GM21390 (cell line): ENCODE measurements around the gene MGAT4C.
"Not testable (repeated sequence)": the region's sequence is repeated elsewhere in the genome, so short reads cannot be mapped to it uniquely, and the experiment has no call there.

Experiments
- ATAC-seq: cut with Tn5 transposase; IDR thresholded peaks from one replicate; pipeline ENCODE4 v1.9.1; 2021; ENCODE audit not compliant: unreplicated experiment

Gene MGAT4C

DNA sequence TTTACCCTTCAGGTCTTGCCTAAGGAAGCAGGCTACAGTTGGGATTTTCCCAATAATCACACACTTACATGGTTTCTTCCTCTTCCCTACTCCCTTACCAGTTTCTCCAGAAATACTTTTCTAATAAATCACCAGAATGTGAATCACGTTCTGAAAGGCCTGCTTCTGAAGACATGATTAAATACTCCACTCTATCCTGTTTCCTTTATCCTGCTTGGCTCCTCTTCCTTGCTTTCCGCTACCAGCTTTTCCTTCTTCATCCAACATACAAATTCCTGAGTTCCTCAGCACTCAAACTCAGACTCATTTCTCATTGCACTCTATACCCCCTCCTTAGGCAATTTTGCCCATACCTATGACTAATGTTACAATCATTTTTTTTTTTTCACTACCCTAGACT is 118.3 kb downstream of the MGAT4C start:
- ATAC-seq = no peak

DNA sequence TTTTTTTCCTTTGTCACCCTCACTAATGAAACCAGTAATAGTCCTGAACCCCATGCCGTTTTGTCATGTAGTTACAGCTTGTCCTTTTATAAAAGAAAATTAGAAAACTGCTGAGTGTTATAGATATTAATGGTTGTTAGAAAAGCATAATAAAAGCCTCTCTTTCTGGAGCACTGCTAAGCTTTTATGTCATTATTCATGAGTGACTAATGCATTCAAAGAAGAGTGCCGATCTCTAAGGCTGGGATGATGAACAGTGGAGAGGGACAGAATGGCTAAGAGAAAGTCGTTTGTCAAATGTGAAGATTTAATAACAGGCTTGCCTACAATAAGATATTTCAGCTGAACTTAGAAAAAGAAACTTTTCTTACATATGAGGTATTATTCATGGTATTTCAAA is 121.6 kb downstream of the MGAT4C start:
- ATAC-seq = no peak

DNA sequence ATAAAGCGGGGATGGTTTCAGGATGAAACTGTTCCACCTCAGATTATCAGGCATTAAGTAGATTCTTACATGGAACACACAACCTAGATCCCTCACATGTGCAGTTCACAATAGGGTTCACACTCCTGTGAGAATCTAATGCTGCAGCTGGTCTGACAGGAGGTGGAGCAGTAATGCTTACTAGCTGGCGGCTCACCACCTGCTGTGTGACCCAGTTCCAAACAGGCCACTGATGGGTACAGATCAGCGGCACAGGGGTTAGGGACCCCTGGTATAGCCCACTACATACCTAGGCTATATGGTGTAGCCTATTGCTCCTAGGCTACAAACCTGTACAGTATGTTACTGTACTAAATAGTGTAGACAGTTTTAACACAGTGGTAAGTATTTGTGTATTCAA is 129.3 kb downstream of the MGAT4C start:
- ATAC-seq = not testable (repeated sequence)

DNA sequence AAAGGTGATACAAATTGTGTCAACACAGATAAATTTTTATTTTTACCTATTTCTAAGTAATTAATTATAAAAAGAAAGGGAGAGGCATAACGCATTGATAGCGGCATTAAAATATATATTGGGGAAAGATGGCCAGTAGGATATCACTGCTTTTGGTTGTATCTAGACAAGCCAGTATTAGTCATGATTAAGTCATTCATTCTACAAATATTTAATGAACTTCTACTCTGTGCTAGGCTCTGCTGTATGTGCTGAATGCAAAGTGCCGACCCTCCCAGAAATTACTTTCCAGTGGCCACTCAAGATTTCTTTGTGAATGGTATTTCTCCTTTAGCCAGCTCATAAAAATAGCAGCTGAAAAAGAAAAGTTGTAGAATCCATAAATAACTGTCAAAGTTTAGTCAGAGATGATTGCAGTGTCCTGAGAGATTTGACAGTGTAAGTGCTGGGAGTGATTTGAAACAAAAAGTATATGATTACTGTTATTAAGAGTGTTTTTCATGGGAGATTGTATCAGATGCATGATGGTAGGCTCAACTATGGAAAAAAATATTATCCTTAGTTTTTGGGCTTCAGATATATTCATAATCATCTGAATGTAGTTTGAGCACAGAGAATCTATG is 133.2 kb downstream of the MGAT4C start:
- ATAC-seq = no peak

DNA sequence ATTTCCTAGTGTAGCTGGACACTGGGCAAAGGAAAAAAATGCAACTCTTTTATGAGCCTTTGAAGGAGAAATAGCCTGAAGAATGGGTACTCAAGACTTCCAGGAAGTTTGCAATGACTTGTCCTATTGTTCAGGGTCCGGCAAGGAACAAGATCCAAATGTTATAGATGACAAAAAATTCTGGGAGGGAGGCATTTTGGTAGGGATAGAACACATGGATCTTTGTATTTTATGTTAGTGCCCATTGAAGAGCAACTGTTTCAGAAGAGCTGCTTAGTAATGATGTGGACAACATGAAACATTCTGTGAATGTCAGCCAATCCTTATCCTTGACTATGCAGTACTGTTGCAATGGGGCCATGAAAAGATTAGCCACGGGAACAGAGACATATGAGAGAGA is 138.0 kb downstream of the MGAT4C start:
- no peak for ATAC-seq

DNA sequence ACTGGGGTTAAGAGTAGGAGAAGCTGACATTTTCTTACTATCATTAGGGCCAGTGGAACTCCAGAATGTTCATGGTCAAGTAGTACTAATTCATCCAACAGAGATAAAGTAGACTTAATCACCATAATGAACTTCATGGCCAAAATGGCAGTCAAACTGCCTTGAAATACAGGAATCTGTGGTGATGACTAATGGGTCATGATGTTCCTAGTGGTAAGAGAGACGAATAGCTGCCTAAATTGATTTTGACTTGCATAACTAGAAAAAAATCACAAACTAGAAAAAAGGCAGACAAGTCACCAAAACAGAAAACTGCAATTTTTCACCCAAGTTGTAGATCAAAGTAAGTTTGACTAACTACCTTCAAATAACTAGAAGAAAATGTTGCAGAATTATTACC is 138.5 kb downstream of the MGAT4C start:
- no peak for ATAC-seq

DNA sequence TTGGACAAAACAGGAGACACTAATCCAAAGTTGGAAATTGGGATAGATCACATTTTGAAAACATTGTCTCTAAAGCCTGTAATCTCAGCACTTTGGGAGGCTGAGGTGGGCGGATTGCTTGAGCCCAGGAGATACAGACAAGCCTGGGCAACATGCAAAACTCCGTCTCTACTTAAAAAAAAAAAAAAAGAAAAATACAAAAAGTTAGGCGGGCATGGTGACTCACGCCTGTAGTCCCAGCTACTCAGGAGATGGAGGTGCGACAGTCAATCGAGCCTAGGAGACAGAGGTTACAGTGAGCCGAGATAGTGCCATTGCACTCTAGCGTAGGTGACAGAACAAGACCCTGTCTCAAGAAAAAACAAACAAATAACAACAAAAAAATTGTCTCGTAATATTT is 152.1 kb downstream of the MGAT4C start:
- ATAC-seq = no peak

DNA sequence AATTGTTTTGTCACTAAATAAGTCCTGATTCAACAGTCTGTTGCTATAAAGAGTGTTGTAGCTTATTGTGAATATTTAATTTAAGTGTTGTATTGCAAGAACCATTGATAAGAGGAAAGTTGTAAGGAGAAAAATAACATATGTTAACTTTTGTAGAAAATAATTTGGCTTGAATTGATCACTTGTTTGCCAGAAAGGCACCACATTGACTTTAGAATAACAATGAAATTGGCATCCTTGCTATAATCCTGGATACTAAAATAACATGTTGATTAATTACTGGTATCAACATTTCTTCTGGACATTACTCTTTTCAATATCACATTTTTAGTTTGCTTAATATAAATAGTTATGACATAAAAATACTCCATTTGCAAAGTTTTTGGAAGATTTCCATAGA is 159.0 kb downstream of the MGAT4C start:
- no peak for ATAC-seq

DNA sequence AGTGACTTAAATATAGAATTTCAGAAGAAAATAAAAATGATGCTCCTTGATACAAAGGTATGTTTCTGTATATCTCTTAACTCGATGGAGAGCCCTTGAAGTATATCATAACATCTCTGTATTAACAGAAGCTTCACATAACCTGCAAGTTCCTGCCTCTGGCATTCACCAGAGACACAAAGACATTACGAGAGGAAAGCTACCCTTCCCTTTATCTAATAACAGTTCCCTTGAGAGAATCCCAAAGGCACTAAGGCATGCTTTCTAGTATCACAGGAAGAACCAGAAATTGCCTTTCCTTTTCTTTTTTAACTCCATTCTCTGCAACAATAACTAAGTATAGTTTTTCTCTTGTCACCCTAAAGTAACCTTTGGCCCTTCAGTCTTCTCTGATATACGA is 164.5 kb downstream of the MGAT4C start:
- ATAC-seq = no peak

DNA sequence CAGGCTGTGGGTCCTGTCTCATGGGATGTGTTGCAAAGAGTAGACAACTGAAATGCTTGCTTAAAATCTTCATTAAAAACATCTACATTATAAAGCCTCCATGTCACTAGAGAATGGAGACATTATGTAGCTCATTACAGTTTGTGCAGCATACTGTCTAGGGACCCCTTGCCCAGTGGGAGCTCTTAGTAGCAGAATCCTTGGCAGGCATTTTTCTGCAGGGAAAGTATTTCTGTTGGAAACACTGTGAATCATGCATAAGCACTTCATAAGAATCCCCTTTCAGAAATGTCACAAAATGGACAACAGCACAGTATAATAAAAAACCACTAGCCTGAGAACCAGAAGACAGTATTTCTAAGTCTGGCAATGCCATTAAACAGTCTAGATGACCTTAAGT is 174.3 kb downstream of the MGAT4C start:
- ATAC-seq = no peak

DNA sequence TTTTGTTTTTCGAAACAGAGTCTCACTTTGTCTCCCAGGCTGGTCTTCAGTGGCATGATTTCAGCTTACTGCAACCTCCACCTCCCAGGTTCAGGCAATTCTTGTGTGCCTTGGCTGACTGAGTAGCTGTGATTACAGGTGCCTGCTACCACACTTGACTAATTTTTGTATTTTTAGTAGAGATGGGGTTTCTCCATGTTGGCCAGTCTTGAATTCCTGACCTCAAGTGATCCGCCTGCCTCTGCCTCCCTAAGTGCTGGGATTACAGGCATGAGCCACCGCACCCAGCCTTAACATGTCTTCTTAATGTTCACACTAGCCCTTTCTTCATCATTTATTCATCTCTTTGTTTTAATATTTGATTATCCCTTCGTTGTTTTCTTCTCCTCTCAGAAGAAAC is 197.1 kb downstream of the MGAT4C start:
- ATAC-seq = not testable (repeated sequence)

DNA sequence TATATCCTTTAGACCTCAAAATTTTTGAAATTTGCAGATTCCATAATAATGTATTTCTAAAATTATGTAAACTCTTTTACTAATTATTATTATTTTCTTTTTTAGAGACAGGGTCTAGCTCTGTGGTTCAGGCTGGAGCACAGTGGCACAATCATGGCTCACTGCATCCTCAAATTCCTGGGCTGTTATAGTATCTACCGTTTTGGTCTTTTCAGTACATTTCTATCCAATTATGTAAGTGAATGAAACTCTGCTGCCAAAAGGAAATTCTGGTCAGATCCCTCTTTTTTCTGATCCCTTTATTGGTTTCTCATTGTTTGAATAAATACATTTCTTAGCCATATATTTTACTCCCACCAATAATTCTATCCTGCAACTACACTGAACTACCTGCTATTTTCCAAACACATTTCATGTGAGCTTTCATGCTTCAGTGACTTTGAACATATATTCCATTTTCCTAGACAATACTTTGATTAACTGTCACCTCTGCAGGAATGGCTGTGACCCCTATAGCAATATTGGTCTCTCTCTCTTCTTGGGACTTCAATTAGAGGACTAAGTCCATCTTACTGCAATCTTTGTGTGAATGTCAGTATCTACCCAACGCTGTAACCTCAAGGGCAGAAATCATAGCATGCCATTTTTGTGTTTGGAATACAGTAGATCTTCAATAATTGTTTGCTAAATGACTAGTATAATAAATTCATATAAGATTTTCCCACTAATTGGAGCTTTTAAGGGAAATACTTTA is 198.9 kb downstream of the MGAT4C start:
- no peak for ATAC-seq

DNA sequence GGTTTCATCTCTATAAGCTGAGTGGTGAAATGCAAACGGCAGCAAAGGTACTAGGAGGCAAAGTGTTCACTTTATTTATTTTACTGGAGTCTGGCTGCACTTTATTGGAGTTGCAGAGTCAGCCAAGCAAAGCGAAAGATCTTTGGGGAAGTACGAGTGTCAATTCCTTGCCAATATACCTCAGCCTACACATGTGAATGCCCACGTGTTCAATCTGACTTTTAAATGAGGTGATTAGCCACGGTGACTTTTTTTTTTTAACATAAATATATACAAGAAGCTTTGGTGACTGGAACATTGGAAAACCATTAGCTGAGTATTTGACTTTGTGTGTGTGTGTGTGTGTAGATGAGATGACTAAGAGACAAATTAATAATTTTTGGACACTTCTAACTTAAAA is 203.3 kb downstream of the MGAT4C start:
- ATAC-seq = no peak

DNA sequence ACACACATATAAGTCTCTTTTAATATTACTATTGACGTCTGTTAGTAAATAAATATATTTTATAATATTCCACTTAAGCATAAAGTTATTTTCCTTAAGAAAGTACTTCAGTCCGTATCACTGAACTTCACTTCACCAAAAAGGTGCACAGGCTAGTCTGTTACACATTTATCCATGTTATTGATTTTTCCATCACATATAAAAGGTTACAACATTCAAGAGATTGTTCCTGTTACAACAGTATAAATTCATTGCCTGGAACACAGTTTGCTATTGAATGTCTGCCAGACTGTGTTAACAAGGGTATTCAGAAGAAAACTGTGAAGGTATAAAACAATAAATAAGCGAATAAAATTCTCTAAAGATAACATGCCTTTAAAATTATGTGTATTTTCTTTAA is 206.2 kb downstream of the MGAT4C start:
- ATAC-seq = no peak

DNA sequence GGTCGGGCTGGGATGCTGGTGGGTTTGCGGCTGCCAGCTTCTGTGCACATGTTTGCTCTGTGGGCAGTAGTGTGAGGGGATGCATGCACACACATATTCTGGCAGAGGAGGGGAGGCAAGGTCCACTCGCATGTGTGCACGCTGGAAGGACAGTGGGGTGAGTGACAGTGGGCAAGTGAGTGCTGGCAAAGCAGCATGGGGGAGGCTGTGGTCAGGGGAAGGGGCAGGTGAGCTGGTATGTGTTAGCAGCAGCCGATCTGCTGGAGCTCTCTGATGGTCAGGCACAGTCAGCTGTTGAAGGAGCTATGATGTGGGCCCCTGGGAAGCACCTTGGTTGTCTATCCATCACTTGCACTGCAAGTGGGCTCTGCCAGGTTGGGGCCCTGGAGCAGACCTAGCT is 211.8 kb downstream of the MGAT4C start:
- no peak for ATAC-seq

DNA sequence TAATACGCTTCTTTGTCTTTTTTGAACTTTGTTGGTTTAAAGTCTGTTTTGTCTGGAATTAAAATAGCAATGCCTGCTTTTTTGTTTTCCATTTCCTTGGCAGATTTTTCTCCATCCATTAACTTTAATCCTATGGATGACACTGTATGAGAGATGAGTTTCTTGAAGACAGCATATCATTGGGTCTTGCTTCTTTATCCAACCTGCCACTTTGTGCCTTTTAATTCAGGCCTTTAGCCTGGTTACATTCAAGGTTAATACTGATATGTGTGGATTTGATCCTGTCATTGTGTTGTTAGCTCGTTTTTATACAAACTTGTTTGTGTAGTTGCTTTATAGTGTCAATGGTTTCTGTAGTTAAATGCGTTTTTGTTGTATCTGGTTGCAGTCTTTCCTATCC is 214.1 kb downstream of the MGAT4C start:
- ATAC-seq = no peak

DNA sequence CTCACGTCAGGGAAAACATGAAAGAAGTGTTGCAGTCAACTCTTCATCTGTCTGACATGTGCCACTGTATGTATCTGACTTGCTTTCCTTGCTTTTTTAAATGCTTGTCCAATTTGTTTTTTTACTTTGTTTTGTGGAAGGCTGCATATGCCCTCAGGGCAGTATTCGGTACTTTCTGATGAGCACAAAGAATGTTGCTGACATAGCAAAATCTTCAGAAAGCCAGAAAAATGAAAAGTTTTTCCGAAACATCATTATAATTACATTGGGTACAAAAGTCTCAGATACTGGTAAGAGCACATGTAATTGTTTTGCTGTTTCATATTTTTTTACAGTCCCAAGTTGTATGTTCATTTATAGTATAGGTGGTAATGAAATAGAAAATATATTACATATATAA is 237.8 kb downstream of the MGAT4C start:
- ATAC-seq = no peak

DNA sequence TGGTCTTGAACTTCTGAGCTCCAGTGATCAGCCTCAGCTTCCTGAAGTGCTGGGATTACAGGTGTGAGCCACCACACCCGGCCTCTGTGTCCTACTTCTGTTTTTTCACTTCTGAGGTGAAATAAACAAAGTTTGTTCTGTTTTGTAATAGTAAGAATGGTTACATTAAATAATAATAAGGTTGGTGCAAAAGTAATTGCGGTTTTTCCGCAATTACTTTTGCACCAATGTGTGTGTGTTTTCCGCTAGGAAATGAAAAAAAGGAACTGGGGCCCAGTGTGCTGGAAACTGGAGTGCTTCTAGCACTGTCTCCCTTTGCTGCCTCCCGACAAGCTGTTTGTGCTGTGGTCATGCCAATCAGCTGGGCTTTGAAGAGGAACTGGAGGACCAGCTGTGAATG is 241.2 kb downstream of the MGAT4C start:
- ATAC-seq = no peak

DNA sequence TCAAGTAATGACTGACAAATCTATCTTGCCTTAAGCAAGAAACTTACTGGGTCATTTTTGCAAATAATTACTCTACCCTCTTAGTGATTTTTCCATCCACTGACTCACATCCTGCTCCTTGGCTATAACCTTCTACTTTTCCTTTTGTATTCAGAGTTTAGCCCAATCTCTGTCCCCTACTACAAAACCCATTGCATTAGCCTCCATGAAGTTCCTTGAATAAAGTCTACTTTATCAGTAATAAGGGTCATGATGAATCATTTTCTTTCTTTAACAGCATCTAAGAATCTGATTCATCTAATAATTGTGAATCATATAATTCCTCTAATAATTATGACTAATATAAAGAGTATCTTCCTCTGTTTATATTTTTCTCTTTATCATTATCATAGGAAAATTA is 249.5 kb downstream of the MGAT4C start:
- ATAC-seq = no peak

DNA sequence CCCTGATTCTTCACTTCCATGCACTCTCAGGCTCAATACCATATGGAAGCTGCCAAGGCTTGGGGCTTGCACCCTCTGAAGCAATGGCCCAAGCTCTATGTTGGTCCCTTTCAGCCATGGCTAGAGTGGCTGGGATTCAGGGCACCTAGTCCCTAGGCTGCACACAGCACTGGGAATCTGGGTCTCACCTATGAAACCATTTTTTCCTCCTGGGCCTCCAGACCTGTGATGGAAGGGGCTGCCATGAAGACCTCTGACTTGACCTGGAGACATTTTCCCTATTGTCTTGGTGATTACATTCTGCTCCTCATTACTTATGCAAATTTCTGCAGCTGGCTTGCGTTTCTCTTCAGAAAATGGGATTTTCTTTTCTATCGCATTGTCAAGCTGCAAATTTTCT is 258.1 kb downstream of the MGAT4C start:
- no peak for ATAC-seq

DNA sequence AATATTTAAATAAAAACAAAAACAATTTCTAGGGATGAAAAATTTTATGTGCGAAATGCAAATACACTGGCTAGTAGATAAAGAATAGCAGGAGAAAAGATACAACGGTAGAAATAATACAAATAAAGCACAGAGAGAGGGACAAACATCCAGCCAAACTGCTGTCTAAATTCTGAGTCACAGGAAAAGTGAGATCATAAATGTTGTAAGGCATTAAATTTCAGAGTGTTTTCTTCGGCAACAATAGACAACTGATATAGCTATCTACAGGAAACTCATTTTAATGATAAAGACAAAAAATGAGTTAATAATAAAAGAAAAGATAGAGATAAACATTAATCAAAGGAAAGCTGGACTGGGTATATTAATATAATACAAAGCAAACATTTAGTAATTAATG is 259.9 kb downstream of the MGAT4C start:
- ATAC-seq = no peak

DNA sequence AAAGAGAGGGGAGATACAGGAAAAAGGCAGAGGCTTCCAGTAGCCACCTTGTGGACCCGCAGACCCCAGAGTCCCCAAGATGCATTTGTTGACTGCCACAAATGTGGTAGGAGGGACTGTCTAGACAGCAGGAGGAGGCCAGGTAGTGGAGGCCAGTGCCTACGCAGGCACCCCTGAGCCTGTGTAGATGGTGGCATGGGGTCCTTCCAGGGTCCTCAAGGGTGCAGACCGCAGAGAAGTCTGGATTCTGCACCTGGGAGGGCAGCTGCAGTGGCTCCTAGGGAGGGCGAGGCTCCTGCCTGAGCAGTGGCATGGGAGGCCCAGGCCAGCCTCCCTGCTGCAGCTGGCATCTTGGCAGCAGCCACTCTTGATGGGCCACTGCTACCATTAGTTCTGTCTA is 262.4 kb downstream of the MGAT4C start:
- ATAC-seq = no peak

DNA sequence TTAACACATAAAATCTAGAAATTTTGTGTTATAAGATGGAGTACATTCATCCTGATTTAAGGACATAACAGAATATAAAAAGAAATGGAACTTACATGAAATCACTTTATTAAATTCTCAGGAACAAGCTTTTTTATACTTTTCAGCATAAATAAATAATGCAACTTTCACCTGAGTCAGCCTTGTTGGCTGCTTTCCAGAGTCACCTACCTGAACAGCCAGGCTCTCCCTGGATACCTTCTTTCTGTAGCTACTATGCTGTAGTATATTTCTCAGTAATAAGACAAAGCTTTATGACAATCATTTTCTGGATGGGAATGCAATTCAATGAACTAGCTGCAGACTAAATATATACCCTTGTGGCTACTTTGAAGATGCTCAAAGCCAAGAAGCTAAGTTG is 270.2 kb downstream of the MGAT4C start:
- ATAC-seq = no peak
